Stromal cell of bone marrow (primary cell): ENCODE measurements around the gene TTLL9.

Source experiments
- DNase-seq: peaks from one replicate; pipeline ENCODE4 v3.0.0-alpha.2; 2012; ENCODE audit warnings: low read depth

Gene TTLL9

GRCh38 chr20:31945319-31945718 is 74.9 kb downstream of the TTLL9 start:
- DNase-seq = no peak

DNA sequence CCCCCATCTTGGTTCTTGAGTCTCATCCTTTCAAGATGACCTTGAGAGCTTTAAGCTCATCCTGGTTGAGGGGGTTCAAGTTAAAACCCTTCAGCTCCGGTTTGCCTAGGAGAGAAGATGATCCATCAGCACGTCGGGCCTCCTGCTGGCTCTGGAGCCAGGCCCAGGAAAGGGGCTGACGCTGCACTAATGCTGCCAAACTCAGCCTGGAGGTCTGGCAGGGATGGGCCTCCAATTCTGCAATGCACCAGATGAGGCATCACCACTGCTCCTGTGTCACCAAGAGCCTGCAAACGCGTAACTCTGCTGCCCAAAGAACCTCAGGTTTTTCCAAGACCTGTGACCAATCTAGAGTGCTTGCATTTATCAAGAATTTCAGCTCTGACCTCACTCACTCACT is 75.4 kb downstream of the TTLL9 start:
- DNase-seq = no peak

DNA sequence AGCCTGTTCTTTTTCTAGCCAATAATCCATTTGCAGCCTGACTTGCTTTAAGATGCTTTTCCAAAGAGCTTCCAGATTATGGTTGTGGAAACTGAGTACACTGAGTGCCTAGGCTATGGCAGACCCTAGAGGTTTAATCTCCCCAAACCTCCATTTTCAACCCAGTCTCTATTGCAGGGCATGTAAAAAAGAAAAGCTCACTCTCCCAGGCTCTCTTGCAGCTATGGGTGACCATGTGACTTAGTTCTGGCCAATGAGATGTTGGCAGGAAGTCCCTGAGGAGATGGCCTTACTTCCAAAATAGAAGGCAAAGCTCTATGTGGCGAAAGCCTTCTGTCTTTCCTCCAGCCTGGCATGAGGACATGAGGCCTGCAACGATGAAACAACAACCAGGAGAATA is 77.6 kb downstream of the TTLL9 start:
- DNase-seq = no peak

DNA sequence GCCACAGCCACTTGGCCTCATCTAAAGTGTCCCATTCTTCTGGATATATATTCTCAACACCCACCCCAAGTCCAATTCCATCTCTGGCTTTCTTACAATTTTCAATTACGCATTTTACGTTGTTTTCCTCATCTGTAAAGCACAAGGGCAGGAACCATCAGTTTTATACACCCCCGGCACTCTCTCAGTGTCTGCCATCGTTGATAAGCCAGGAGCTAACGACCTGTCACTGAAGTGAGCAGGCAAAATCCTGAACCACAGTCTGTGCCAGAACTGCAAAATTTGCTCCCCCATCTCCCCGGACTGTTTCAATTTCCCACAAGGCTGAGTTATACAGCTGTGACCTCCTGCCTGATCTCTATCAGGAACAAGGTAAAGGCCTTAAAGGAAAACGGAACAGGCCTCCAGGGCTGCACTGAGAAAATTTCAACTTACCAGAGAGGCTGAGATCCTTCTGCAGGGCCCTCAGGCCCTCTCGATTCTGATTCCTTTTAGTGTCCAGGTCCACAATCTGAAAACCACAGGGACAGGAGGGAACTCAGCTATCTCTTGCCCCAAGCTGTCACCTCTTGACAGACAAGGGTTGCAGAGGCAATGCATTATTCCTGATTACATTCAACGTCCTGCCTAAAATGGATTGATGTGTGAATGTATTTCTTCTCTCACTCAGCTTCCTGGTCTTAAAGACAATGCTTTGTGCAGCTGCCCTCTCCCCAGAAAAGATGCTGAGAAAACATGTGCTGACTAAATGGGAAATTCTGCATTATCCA is 79.6 kb downstream of the TTLL9 start:
- no peak for DNase-seq

- DNase-seq = no peak
Measured at GRCh38 chr20:31951203-31951529, 80.7 kb downstream of the TTLL9 start.

DNA sequence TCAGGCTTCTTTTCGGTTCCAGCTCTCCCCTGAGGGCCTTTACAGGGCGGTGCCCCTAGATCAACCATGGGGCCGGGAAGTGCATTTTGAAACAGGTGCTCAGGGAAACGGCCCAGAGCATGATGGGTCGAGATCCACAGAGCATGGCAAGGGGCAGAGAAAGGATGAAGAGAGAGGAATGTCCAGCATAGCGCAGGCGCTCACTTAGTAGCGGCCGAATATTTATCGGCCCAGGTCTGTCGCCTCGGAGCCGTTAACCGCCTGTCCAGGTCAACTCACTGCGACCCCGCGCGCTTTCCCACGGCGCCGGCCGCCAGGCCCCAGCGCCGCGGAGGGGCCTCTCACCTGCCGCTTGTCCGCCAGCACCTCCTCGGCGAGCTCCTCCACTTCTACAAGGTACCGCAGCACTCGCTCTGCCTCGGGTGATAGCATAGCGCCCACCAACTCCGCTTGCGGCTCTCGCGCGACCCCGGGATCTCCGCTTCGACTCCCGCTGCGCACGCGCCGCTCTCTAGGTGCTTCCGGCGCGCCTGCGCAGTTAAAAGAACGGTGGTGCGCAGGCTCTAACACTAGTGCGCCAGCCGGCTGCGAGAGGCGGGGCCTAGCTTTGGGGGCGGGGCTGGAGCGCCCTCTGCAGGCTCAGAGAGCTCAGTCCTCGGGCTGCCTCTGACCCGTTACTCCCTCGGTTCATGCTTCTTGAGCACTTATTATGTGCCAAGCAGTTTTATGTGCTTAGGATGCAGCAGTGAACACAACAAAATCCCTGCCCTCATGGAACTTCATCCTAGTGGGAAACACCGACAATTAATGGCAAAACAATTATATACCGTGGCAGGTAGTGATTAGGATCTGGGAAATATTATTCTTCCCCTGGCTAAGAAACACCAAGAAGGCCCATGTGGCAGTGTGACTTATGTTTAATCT is 81.4 kb downstream of the TTLL9 start, which contains the start of gene PDRG1:
TSS of gene PDRG1 (minus strand) at position 517 of the 924 bp plus-strand sequence. CDS start at position 432, 85 bp downstream.
- DNase-seq = peak; percentile 86

DNA sequence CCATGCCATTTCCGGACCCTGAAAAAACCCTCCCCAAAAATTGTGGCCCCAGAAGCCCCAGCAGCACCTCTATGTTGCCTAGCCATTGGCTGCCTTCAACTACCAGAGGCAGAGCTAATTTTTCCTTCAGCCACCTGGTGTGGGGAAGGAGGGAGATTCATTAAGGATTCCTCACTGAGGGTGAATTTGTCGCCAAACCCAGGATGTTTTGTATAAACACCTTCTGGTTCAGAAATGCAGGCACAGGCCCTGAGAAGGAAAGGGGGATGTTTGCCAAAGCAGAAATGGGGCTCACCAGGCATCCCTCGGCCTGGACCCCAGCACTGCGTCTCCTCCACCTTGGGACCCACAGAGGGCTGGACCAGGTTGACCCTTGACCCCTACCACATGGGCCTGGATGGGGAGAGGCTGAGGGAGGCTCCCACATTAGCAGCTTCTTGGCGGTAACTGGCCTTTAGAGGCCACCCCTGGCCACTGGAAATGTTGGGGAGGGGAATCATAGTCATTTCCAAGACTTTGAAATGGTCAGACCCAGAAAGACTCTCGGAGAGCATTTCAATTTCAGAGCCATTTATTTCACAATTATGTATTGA is 83.2 kb downstream of the TTLL9 start:
- no peak for DNase-seq

DNA sequence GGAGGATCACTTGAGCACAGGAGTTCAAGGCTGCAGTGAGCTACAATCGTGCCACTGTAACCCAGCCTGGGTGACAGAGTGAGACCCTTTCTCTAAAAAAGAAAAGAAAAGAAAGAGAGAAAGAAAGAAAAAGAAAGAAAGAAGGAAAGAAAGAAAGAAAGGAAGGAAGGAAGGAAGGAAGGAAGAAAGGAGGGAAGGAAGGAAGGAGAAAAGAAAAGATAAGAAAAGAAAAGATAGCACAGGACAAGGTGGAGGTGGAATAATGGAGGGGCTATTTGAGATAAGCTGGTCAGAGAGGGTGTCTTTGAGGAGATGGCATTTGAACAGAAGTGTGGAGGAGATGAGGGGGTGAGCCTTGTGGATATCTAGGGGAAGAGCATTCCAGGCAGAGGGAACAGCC is 84.1 kb downstream of the TTLL9 start:
- no peak for DNase-seq

DNA sequence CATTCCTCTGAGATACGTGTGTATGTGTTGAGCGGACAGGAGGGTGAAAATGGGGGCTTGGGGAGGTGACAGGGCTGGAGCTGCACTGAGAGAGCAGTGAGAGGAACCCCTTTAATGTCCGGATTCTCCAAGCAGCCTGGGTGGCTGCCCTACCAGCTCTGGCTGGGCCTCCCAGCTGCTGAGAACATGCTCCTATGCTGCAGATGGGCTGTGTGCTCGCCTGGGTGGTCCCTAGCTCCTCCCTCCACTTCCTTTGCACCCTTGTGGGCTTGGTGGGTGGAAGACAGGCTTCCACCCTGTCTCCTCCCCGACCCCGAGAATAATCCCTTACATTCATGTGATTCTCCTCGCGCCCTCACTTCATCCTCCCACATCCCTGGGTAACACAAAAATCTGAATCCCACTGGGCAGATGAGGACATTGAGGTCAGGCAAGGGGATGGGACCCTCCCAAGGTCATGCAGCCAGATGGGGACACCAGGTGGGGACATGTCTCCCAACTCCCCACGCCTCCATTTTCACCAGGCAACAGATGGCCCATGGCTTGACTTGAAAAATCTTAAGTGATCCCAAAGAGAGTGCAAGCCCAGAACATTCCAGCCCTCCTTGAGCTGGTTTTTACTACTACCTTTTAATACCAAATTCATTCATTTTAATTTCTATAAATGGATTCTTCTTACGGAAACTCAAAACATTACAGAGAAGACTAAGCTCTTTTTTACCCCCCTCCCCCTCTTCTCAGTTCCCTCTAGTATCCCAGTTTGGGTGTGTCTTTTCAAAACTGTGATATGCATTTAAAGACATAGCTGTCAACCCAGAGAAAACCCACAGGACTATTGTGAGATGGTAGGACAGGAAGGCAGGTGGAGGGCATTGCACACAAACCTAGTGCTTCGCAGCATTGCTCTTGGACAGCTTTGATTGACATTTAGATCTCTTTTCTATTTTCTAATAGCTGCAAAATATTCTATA is 86.4 kb downstream of the TTLL9 start:
- DNase-seq = no peak

GRCh38 chr20:31962761-31963160 is 92.3 kb downstream of the TTLL9 start:
- no peak for DNase-seq

- DNase-seq = no peak
Measured at GRCh38 chr20:31963889-31964288, 93.5 kb downstream of the TTLL9 start.

DNA sequence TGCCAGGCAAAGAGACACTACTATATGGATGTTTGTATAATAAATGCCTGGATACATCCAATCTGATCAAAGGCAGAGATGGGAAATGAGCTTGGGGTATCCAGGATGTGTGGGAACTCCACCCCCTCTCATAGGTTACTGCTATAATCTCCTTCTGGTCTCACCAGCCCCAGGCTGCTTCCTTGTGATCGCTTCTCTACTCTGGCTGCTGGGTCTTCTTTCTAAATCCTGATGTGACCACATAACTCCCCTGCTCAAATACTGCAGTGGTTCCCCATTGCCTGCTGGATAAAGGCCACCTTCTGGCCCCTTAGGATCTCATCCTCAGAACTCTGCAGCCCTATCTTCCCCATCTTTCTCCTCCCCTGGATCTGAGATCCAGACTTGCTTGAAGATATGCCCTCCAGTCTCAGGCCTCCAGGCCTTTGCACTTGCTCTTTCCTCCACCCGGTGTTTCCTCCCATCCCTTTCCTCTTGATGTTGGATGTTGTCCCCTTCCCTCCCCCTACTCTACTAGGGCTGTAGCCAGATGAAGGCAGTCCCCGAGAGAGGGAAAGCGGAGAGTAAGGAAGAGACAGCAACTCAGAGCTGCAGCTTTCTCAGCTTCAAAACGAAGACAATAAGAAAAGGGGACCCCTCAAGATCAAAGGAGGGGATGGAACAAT is 96.7 kb downstream of the TTLL9 start:
- DNase-seq = no peak

DNA sequence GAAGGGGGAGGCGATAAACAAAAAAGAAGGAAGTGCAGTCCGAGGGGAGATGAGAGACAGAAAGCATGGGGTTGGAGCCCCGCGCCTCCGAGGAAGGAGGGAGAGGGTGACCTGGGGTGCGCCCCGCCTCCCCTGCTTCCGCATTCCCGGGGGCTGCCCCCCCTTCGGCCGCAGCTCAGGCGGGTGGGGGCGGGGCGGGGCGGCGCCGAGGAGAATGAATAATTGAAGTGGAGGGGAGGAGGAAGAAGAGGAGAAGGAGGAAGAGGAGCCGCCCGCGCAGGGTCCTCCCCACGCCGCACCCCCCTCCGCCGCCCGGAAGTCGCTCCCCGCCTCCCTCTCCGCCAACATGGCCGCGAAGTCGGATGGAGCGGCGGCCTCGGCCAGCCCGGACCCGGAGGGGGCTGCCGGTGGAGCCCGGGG is 97.4 kb downstream of the TTLL9 start, which contains the start of gene XKR7:
TSS of gene XKR7 (plus strand) at position 322 of the 420 bp plus-strand sequence. CDS start at position 347, 25 bp downstream.
- no peak for DNase-seq

- DNase-seq = peak; percentile 17
Measured at GRCh38 chr20:31968291-31969126, 98.1 kb downstream of the TTLL9 start.

- DNase-seq = no peak
Measured at GRCh38 chr20:31969991-31970390, 99.6 kb downstream of the TTLL9 start.

- no peak for DNase-seq
Measured at GRCh38 chr20:31972471-31973021, 102.1 kb downstream of the TTLL9 start.

DNA sequence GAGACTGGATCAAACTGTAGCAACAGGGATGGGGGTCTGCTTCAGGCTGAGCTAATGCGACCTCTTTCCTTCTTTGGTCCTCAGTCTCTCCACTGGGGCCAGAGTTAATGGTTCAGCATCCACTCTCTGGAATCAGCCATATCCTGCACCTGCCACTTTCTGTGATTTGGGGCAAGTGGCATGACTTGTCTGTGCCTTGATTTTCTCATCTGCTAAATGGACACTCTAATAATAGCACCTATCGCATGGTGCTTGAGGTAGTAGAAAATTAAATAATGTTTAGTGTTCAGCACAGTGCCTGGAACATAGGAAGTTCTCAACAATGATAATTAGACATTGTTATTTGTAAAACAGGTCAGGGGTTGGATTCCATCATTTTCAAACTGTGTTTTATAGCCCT is 103.9 kb downstream of the TTLL9 start:
- DNase-seq = no peak

GRCh38 chr20:31974951-31975487 is 104.6 kb downstream of the TTLL9 start:
- DNase-seq = no peak

GRCh38 chr20:31975874-31976273 is 105.4 kb downstream of the TTLL9 start:
- no peak for DNase-seq
